Activated CD4-positive, CD25-positive, alpha-beta regulatory T cell treated with anti-CD3 and anti-CD28 coated beads, Interleukin-2, amount 50 U/mL, for 16 hours (primary cell): Measurements from ENCODE around the gene FAM114A2.

Experiments
- DNase-seq: peaks from one replicate; pipeline ENCODE4 v3.0.0-alpha.2; 2020; ENCODE audit warnings: low read depth, low spot score

FAM114A2 gene

DNA sequence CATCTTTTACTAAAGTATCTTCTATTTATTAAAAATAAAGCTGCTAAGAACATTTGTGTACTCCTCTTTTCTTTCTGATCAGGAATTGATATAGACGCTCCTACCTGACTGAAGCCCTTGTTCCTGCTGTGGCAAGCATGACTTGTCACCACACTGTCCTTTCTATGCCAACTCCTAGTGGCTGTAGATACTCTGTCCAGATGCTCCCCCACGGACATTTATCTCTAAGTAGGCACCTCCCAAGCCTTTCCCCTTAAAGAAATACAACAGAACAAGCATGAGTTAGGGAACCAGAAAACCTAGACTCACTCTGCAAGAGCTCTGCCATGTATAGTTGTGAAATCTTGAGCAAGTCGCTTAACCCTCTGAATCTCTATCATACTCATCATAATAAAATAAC lies 53.2 kb downstream of the FAM114A2 start:
- no peak for DNase-seq

DNA sequence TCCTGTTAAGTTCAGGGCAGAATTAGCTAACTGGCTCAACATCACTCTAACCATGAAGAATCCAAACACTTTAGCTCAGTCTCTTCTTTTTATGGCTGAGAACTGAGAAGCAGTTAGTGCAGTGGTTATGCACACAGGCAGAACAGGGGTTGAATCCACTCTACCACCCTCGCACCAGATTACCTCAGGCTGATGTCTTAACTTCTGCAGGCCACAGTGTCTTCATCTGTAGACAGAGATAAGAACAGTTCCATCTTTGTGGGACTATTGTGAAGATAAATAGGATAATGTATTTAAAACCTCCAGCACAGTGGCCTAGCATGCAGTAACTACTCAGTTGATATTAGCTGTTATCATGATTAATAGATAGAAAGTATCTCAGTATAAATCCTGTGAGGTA lies 54.8 kb downstream of the FAM114A2 start:
- DNase-seq = no peak

DNA sequence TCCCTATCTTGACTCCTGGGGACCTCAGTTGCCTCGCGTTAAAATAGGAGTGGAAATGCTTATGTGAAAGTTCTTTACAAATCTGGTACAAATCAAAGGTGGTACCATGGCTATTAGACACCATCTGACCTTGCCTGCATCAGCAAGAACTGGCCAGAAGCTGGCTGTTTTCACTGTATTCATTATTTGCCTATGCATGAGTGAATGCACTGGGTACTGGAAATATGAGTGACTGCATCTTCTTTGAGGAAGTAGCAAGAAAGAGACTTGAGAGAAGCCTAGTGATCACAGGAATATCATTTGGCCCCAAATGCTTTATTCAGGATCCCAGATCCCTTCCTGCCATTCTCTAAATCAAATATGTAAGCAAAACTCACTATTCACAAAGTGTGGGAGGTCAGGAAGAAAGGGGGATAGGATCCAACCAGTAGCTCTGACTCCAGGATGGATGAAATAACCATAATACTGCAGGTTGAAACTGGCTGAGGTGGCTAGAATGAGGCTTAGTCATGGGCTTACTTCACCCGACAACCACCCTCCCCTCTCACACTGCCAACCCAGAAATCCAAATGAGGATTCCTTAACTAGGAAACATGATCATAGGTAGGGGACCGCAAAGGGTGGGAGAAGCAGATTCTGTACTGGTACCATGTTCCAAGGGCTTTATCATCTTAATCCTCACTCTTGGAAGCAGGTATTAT lies 56.7 kb downstream of the FAM114A2 start:
- DNase-seq = no peak

DNA sequence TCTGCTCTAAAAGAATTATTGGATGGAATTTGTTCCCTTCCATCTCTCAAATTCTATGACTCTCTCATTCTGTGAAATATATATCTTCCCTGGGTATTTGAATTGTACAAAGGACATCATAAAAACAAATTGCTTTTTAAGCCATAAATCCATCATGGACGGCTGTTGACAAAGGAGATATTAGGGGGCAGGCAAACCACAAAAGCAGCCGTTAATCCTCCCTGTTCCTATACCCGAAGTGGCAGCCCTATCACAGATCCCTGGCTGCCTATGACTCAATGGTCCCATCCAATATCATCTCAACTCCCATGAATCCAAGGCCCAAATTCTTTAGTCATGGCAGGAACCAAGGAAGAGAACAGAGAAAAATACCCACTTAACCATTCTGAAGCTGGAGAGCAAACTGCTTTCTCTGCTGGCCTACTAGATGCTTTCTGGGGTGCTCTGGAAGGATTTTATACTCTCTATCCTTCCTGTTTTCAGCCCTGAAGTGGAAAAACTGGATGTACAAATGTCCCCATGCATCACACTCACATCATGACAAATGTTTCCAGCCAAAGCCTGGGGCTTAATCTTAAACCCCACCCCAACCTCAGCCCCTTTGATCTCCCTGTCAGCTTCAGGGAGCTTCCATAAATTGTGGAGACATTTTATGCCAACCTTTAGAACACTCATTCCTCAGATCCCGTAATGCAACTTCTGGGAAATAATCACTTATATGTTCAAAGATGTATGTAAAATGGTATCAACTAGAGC lies 59.5 kb downstream of the FAM114A2 start:
- no peak for DNase-seq

DNA sequence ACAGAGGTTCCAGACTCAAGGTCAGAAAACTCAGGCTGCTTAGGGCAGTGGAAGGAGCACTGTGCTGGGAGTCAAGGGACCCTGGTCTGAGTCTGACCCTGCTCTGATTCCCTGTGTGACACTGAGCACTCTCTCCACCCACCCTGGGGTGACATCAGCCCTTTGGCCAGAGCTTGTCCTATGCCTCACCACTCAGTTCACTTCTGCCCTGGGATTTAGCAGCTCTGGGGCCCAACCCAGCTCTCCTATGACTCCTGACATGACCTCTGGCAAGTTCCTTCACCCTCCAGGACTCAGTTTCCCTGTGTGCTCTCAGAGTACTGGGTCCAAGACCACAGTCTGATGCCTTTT lies 63.9 kb downstream of the FAM114A2 start:
- DNase-seq = no peak

DNA sequence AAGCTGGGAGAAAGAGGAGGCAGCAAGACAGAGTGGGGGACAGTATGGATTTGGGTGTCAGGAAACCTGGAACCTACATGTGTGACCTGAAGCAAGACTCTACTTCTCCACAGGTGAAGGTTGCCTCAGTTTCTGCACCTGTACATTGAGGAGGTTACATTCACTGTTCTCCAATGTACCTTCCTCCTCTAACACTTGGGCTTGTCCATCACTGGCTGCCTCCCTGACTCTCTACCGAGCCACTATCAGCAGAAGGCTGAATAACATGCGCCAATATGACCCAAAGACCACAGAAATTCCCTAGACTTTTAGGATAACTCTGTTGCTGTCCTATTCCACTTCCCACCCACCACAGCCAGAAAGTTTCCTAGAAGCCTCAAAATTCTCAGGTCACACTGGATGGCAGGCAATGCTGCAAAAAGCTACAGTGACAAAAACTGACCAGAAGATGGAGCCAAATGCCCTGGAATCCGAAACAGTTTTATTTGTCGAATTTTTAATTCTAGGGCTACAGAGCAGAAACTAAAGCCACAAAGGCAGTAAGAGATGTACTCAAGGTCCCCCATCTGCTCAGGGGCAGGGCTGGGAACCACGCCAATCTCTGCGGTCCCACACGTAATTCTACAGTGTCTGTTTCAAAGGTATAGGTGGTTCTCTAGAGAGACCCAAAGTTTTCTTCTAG lies 64.4 kb downstream of the FAM114A2 start:
- DNase-seq = no peak

DNA sequence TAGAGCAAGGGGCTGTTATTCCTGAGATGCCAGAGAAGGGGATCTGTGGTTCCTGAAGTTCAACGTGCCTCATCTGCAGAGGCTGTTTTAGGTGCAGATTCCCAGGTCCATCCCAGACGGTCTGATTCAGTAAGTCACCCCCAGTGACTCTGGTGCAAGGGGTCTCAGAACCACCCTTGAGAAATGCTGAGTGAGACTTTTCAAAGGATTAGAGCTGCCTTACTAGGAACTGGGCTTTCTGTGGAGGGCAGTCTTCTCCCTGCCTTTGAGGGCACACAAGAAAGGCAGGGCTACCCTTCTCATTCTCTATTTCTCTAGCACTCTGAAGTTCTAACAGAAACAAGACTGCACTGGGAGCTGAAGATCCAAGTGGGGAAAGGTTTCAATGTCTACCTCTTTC lies 66.5 kb downstream of the FAM114A2 start:
- no peak for DNase-seq

DNA sequence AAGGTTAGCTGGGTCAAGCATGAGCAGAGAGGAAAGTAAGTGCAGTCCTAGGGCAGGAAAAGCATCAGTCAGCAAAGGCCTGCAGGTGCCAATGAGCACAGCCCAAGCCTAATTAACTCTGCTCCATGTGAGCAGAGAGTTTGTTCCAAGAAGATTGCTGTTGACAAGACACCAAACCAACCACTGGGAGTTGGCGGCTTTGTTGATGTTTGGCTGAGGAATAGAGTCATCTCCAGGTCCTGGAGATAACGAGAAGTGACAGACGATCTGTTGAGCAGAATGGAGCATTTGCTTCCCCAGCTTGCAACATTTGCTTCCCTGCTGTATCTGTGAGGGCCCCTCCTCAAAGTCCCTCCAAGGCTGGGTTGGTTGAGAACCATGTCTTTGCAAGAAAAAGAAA lies 68.2 kb downstream of the FAM114A2 start:
- no peak for DNase-seq

DNA sequence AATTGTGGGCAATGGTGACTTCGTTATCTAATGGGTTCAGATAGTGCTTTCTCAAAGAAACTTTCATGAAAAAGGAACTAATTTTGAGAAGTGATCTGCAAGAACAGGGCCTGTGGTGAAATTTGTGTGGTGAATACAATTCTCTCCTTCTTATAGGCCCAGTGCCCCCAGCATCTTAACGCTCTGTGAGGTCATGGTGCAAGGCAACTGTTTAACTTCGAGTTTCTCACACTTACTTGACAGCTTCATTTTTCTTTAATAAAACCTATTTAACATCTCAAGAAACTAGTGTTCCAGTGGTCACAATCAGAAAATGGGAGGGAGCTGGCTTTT lies 69.2 kb downstream of the FAM114A2 start:
- no peak for DNase-seq

DNA sequence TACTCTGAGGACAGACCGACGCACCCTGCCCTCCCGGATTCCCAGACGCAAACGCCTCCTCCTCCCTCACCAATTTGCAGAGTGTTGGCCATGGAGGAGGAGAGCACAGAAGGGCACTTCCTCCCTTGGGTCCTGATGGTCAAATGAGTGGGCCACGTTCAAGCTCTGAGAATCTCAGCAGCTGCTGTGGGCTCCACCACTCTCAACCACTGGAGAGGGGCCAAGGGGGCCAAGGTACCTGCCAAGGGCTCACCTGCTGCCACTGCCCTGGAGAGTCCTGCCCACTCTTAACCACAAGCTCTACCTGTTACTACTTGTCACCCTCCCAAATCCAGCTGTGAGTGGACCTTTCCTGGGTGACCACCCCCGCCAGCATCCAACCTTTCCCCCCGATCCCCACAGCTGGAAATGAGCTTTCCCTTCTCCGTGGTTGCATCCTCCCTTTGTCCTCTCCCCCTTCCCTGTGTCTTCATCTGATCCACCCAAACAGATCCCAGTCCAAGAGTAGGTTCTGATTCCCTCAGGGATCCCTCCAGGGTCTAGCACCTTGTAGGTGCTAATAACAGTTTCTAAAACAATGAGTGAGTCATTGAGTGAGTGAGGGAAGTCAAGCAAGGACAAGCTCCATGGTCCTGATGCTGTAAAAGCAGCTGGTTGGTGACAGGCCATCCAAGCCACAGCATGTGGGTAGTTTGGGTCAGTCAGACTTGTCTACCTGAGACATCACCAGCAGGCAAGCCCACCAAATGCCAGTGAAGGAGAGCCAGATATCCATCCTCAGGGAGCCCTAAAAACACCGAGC lies 69.7 kb downstream of the FAM114A2 start:
- no peak for DNase-seq

DNA sequence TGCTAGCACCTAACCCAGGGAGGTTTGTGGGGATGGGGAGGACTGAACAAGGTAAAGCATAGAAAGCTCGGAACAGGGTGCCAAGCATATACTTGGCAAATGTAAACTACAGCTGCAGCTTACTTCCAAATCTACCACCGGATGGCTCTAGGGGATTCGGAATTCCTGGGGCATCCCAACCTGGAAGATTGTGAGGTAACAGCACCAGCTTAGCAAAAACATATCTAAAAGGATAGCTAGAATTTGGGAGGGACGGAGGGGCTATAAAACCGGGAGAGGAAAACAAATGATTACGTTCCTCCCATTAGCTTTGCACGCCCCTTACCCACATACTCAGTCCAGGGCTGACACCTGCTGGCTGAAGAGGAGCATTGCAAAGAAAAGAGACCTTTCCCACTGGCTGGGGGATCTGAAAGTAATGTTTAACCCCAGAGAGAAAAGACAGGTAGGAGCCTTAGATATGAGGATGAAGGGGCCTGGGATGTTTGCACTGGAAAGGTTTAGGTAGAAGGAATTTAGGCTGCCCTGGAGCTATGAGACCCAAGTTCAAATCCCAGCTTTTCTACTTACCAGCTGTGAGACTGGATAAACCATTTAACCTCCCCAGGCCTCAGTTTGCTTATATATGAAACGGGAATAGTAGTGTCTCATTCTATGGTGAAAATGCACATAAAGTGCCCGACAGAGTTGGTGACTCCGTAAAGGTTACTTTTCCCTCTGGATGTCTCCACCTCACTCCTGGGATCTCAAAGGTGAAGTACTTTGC lies 73.6 kb downstream of the FAM114A2 start:
- DNase-seq = no peak

DNA sequence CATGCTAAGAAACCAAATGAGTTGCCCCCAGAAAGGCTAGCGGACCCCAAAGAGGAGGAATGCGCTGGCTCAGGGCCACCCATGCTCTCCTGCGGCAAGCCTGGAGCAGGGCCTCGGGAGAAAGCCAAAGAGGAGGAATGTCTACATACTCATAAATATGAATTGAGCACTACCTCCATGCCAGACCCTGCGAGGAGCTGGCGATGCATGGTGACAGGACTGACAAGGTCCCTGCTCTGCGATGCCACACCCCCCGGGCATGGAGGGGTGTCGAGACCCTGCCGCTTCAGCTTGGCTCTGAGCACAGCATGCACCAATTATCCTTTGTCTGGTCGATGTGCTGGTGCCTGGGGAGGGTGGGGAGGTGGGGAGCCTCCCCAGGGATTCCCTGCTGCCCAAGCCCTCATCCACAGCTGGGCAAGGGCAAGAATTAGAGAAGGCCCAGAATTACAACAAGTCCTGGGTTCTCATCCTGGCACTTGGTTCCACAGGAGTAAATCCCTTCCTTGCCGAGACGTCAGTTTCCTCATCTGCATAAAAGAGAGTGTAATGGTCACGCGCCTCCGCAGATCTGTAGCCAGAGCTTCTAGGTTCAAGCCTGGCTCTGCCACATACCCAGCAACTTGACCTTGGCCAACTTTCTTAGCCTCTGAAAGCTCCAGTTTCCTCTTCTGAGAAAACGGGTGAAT lies 74.4 kb downstream of the FAM114A2 start:
- DNase-seq = no peak

DNA sequence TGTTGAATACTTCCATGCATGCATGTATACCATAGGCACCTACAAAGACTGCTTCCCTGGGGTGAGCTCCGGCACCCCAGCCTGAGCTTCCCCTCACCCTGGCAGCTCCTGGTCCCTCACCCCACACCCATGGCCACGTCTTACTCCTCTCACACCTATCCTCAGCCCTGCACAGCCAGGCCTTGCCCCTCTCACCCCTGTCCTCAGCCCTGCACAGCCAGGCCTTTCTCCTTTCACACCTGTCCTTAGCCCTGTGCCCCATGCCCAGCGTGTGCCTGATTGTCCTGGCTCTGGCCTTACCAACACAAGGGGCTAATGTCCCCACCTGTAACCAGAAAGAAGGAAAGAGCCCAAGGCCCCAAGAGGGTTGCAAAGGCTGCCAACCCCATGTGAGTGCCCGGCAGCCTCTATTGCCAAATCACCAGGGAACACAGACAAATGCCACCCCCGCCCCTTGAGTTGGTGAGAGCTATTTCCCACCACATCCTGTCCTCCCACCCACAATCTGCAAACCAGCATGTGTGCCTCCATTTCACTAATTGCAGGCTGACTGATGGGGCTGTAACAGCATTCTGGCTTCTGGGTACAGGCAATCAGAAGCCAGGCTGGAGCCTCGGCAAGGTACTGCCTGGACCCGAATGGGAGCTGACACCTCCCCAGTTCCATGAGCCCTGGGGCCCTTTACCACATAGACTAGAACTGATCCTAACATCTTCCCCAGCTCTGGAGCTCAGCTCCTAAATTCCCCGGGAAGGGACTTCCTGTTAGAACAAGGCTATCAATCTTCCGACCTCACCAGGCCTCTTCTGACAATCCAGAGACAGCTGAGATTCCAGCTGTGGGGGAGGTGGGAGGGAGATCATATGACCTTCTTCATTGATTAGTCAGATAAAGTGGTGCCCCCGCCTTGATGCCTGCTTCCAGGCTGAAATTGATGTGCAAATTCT lies 78.2 kb downstream of the FAM114A2 start:
- no peak for DNase-seq

DNA sequence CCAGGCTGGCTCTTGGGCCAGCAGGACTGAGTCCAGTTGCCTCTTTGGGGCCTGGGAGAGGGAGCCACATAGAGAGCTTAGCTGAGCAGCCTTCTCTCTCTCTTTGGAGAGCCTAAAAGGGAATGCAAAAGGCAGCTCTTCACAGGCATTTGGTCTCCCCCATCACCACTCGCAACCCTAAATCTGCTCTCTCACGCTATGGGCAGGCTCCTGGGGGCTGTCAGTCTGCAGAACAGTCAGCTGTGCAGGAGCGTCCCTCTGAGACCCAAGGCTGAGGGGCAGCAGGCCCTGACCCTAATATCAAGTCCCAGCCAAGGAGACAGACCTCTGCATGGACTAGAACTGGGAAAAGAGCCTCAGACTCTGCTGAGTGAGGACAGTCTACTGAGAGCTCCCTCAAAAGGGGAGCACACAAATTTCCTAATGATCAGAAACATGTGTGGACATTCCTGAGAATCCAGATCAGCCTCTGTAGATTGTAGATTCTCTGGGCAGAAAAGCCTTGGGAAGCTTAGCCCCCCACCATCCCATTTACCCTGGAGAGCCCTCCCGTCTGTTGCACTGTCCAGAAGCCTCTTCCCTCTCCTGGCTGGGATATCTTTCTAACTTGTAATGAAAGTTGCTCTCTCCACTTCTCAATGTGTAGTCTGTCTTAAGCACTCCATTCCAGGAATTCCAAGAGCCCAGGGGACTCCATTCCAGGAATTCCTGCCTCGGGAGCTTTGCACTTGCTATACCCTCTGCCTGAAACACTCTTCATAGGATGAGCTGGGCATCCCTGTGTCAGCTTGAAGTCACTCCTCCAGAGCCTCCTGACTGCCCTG lies 79.4 kb downstream of the FAM114A2 start:
- DNase-seq = no peak

DNA sequence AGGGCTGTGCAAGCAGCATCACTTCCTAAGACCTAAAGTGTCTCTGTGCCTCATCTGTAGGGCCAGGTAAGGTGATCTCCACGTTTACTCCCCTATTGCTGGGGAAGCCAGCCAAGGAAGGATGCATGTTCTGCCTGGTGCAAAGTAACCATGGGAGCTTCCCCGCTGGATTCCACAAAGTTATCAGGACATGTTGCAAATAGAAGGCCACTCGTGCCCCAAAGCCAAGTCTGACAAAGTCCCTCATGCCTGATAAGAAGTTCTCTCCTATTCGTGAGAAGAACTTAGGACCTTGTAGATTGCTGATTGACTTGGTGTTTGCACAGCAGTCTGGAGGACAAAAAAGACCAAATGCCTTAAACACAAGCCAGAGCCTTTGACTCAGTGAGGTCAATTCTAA lies 81.5 kb downstream of the FAM114A2 start:
- DNase-seq = no peak

DNA sequence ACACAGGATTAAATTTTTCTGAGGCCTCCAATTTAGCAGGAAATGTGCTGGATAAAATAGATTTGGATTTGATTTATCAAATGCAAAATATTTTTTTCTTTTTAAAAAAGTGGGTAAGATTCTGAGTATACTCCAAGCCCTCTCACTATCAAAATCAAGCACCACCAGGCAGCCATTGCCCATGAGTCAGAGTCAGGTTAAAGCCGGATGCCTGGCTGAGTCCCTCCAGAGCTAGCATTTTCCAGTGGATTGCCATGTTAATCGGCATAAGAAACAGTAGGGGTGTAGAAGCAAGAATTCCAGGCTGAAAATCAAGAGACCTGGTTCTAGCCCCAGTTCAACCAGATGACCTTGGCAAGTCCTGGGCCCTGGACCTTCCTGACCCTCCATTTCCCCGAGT lies 85.3 kb downstream of the FAM114A2 start:
- no peak for DNase-seq

DNA sequence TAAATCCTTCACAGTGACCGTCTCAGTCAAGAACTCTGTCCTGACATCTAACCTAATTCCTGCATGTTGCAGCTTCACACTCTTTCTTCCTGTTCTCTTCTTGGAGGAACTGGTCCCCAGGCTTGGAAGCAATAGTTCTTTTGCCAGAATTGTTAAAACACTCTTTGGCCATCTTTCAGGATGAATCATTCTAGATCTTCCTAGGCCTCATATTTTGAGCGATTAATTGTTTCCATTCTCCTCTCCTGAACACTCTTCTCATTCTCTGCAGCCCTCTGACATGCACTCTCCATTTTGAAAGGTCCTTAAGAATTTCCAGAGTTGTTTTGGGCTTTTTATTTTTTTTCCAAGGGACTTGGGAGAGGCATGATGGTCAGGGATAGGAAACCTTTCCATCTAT lies 85.8 kb downstream of the FAM114A2 start:
- DNase-seq = no peak

DNA sequence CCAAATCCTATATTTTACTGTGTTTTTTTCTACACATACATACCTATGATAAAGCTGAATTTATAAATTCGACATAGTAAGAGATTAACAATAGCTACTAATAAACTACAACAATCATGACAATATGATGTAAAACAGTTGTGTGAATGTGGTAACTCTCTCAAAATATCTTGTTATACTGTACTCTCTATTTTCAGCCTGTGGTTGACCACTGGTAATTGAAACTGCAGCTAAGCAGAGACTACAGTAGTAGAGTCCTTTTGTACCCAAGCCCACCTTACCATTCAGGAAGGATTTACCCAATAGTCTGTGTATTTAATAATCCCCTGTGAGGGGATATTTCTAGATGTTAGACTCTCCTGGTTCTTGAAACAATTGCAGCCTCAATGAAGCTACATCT lies 86.7 kb downstream of the FAM114A2 start:
- no peak for DNase-seq

DNA sequence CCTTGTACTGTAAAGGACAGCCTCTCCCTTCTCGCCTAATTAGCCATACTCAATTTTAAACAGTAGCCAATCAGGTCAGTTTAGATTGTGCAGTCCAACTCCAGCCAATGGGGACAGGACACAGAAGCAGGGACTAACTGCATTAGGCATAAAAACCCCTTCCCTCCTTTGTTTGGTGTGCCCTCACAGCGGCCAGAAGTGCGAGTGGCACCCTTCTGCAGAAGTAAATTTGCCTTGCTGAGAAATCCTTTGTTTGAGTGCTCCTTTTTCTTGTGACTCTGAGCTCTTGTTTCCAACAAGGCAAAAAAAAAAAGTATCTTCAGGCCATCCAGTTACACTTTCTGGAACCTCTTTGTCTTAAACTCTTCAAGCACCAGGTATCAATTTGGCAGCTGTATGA lies 97.4 kb downstream of the FAM114A2 start:
- DNase-seq = no peak
